Measurements from ENCODE around the gene KRTAP2-3.
"Not testable (repeated sequence)": the region's sequence is repeated elsewhere in the genome, so short reads cannot be mapped to it uniquely, and the experiment has no call there.

KRTAP2-3 gene

DNA sequence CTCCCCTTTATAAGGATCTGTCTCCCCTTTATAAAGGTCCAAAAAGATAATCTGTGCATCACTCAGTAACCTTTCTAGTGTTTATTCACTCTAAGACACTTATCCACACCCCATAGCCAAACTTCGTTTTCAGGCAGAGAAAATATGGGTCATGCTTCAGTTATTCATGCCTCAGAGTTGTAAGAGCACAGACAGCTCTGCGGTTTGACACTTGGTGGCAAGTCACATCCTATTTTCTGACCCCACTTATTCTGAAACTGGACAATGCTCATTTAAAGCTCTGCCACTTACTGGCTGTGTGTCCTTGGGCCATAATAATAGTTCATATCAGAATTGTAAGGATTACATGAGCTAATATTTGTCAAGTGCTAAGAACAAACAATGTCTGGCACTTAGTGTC lies 10.8 kb downstream of the KRTAP2-3 start:
- H3K4me3 ChIP-seq (ENCODE audit: low read length) = no peak overlapping the region
- TF ChIP-seq, protein P1, sequence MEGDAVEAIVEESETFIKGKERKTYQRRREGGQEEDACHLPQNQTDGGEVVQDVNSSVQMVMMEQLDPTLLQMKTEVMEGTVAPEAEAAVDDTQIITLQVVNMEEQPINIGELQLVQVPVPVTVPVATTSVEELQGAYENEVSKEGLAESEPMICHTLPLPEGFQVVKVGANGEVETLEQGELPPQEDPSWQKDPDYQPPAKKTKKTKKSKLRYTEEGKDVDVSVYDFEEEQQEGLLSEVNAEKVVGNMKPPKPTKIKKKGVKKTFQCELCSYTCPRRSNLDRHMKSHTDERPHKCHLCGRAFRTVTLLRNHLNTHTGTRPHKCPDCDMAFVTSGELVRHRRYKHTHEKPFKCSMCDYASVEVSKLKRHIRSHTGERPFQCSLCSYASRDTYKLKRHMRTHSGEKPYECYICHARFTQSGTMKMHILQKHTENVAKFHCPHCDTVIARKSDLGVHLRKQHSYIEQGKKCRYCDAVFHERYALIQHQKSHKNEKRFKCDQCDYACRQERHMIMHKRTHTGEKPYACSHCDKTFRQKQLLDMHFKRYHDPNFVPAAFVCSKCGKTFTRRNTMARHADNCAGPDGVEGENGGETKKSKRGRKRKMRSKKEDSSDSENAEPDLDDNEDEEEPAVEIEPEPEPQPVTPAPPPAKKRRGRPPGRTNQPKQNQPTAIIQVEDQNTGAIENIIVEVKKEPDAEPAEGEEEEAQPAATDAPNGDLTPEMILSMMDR (conservative IDR thresholded peaks at IDR 0.05; ENCODE audit: low read length) = no peak
- peak; percentile 85 for DNase-seq (ENCODE audit: low read depth)

DNA sequence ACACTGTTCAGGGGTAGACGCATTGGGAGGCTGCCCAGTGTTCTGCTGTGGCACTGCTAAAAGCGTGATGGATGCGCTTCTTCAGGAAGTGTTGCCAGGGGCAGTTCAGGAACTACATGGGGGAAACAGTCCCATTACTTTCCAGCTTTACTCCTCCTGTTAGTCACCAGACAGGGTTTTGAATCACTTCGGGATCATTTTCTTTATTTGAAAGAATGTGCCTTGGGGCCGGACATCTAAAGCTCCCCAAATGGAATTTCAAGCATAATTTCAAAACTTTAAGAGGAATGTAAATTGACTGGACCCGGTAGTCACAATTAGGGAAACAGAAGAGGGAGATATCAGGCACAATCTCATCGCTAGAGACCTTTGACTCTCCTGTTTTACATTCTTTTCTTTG lies 11.5 kb downstream of the KRTAP2-3 start:
- peak; percentile 80 for DNase-seq (ENCODE audit: low read depth)
- TF ChIP-seq, protein P1 (conservative IDR thresholded peaks at IDR 0.05; ENCODE audit: low read length) = no peak
- no peak overlapping the region for H3K4me3 ChIP-seq (ENCODE audit: low read length)

DNA sequence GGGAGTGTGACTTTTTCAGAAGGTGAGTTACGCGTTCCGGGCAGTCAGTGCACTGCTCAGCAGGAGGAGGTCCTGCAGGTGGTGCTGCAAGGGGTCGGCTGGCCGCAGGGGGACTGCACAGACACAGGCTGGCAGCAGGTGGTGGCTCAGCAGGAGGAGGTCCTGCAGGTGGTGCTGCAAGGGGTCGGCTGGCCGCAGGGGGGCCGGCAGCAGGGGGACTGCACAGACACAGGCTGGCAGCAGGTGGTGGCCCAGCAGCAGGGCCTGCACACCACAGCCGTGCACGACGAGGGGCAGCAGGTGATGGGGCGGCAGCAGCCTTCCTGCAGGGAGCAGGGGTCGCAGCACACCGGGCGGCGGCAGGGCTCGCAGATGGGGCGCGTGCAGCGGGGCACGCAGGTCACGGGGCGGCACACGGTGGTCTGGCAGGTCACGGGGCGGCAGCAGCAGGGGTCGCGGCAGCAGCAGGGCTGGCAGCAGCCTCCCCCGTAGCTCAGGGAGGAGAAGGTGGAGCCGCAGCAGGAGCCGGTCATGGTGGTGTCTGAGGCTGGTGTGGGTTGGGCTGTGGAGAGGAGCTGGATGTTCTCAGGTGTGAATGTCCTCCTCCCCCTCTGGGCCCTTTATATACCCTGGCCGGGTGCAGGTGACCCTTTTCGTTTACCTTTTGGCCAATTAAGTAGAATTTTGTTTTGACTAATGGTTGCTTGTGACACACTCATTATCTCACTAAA lies 13.0 kb downstream of the KRTAP2-3 start, which contains the start of gene KRTAP2-1:
Gene KRTAP2-1 (minus strand): TSS at position 582 of the 731 bp plus-strand sequence. CDS start 49 bp downstream, at position 533.
- not testable (repeated sequence) for H3K4me3 ChIP-seq (ENCODE audit: low read length); DNase-seq (ENCODE audit: low read depth)

DNA sequence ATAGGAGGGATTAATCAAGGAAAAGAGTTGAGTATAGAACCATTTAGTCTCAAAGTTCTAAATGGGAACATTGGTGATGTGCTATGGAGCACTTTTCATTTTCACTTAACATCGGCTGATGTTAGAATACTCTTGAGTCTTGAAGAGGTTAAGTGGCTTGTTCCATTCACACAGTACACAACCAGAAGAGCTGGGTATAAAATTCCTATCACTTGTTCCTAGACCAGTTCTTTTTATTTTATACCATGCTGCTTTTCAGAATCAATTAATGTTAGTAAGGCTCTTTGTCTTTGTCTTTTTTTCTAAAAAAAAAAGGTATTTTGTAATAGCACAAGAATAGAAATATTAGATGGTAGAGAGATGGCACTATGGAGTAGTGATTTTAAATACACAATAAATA lies 17.0 kb downstream of the KRTAP2-3 start:
- H3K4me3 ChIP-seq (ENCODE audit: low read length) = no peak overlapping the region
- TF ChIP-seq, protein P1 (conservative IDR thresholded peaks at IDR 0.05; ENCODE audit: low read length) = no peak
- DNase-seq (ENCODE audit: low read depth) = no peak

DNA sequence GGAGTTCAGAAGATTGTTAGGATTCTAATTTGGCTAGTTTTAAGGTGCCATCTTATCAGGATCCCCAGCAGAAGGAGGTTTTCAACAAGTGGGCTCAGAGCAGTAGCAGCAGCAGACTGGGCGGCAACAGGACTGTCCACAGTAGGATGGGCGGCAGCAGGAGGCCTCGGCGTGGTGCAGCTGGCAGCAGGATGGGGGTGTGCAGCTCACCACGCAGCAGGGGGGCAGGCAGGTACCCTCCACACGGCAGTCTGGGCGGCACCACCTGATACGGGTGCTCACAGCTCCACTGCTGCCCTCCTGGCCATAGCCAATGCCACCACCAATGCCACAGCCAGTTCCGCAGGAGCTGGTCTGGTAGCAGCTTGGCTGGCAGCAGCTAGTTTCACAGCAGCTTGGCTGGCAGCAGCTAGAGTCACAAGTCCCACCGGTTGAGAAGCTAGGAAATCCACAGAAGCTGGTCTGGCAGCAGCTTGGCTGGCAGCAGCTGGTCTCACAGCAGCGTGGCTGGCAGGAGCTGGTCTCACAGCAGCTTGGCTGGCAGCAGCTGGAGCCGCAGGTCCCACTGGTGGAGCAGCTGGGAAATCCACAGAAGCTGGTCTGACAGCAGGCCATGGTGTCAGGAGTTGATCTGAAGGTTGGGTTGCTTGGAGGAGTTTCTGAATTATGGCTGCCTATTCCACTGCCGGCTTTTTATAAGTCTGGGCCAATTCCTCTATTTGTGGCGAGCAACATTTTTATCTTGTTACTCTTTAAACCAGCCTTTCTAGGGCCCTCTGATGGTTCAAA lies 18.9 kb downstream of the KRTAP2-3 start, which contains the start of gene KRTAP1-1:
Gene KRTAP1-1 (minus strand): TSS at position 668 of the 789 bp plus-strand sequence. CDS start 53 bp downstream, at position 615.
- DNase-seq (ENCODE audit: low read depth) = peak; percentile 65
- TF ChIP-seq, protein P1 (conservative IDR thresholded peaks at IDR 0.05; ENCODE audit: low read length) = peak; percentile 36

DNA sequence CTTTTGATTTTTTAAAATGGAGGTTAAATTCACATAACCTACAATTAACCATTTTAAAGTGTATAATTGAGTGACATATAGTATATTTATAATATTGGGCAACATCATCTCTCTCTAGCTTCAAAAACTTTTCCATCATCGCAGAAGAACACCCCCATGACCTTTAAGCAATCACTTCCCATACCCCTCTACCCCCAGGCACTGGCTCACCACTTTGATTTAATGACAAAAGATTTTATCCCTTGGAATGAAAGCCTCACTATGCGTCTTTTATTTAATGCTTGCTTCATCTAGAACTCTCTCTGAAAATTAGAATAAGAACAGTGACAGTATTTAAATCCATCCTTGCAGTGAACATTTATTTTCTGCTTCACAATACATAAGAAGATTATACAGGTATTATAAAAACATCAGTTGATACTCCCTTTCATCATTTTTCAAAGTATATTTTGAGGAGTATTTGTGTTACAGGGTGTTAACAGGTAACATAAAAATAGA lies 22.0 kb downstream of the KRTAP2-3 start:
- TF ChIP-seq, protein P1 (conservative IDR thresholded peaks at IDR 0.05; ENCODE audit: low read length) = no peak
- no peak for DNase-seq (ENCODE audit: low read depth)
- no peak overlapping the region for H3K4me3 ChIP-seq (ENCODE audit: low read length)

More for the DNA sequence above, 18.9 kb downstream of the KRTAP2-3 start, which contains the start of gene KRTAP1-1:
- not testable (repeated sequence) for H3K4me3 ChIP-seq (ENCODE audit: low read length)

DNA sequence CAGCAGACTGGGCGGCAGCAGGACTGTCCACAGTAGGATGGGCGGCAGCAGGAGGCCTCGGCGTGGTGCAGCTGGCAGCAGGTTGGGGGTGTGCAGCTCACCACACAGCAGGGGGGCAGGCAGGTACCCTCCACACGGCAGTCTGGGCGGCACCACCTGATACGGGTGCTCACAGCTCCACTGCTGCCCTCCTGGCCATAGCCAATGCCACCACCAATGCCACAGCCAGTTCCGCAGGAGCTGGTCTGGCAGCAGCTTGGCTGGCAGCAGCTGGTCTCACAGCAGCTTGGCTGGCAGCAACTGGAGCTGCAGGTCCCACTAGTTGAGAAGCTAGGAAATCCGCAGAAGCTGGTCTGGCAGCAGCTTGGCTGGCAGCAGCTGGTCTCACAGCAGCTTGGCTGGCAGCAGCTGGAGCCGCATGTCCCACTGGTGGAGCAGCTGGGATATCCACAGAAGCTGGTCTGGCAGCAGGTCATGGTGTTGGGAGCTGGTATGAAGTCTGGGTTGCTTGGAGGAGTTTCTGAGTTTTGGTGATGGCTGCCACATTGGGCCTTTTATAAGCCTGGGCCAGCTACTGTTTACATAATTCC lies 25.5 kb downstream of the KRTAP2-3 start, which contains the start of gene KRTAP1-3:
Gene KRTAP1-3 (minus strand): TSS at position 529 of the 590 bp plus-strand sequence. CDS start 53 bp downstream, at position 476.
- not testable (repeated sequence) for DNase-seq (ENCODE audit: low read depth); H3K4me3 ChIP-seq (ENCODE audit: low read length)

Measured in AG10803 (cell line).